SK-N-MC (cell line): ENCODE data around the gene ZC3H7B.

ENCODE experiments used
- EZH2 ChIP-seq: fragments of 200-600 bp; sonication (generic); IDR thresholded peaks from one replicate; pipeline ENCODE4 v1.6.1; 2017; ENCODE audit warnings: antibody characterized with exemption
- POLR2AphosphoS5 ChIP-seq: IDR thresholded peaks from 2 replicates; pipeline ENCODE4 v1.6.1; 2012; ENCODE audit warnings: mild to moderate bottlenecking, low read depth, low read length, borderline replicate concordance

DNA sequence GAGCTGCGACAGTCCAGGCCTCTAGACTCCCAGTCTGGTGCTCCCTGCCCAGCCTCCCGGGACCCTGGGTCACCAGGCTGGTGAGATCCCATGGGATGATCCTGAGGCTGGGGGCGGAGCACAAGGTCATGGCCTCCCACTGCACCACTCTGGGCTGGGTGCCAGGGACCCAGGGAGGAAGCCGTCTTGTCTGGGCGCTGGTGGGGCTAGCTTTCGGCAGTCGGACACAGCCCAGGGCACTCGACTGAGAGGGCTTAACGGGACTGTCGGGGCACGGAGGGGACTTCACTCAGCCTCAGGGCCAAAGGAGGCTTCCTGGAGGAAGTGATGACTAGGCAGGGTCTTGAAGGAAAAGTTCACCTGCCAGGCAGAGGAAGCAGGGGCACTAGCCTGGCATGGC, 39.0 kb downstream of the ZC3H7B start:
- TF ChIP-seq POLR2AphosphoS5 = no peak
- TF ChIP-seq EZH2 = no peak
